GM12872 (cell line): ENCODE measurements around the gene HMGCLL1.

Experiments
- TF ChIP-seq, protein P1 (sequence below): IDR thresholded peaks from 3 replicates; pipeline ENCODE4 v1.5.1; 2011; ENCODE audit warnings: low read depth, mild to moderate bottlenecking, low read length, moderate library complexity; ENCODE audit not compliant: insufficient read depth

HMGCLL1 gene

DNA sequence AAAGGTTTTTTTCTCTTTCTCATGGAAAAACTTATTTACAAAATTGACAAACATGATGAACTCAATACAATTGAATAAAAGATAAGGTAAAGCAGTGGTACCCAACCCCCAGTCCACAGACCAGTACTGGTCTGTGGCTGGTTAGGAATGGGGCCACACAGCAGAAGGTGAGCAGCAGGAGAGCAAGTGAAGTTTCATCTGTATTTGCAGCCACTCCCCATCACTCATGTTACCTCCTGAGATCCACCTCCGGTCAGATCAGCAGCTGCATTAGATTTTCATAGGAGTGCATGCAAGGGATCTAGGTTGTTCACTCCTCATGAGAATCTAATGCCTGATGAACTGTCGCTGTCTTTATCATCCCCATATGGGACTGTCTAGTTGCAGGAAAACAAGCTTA lies 47.5 kb downstream of the HMGCLL1 start:
- TF ChIP-seq, protein P1, sequence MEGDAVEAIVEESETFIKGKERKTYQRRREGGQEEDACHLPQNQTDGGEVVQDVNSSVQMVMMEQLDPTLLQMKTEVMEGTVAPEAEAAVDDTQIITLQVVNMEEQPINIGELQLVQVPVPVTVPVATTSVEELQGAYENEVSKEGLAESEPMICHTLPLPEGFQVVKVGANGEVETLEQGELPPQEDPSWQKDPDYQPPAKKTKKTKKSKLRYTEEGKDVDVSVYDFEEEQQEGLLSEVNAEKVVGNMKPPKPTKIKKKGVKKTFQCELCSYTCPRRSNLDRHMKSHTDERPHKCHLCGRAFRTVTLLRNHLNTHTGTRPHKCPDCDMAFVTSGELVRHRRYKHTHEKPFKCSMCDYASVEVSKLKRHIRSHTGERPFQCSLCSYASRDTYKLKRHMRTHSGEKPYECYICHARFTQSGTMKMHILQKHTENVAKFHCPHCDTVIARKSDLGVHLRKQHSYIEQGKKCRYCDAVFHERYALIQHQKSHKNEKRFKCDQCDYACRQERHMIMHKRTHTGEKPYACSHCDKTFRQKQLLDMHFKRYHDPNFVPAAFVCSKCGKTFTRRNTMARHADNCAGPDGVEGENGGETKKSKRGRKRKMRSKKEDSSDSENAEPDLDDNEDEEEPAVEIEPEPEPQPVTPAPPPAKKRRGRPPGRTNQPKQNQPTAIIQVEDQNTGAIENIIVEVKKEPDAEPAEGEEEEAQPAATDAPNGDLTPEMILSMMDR: no peak

DNA sequence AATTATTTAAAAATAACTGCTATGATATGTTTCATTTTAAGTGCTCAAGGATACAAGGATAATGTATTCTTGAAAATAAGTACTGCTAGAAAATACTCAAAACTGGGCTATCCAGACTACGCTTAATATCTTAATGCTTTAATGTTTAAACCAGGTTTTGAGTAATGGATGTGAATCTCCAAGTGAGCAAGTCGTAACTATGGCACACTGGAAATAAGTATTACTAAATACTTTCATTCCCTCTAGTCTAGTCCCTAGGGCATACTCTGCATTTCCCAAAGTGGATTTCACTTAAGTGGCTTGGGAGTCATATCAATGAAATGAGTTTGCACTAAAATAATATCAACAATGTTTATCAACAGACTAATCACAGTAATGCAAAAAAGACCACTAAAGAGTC lies 48.1 kb downstream of the HMGCLL1 start:
- TF ChIP-seq, protein P1: no peak

DNA sequence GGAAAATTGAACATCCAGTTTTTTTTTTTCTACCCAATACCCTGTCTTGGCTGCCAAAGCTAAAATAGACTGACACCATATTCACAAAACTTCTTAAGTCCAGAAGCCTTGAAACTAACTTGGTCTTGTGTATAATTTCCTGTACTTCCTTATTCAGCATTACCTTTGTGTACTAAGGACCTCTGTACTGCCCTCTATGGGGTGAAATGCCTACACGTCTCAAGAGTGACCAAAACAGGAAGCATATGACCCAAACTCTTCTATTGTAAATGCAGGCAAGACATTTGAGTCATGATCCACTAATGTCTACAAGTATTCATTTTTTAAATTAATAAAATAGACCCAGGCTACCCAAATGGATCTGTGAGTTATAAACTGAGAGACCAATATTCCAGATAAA lies 50.4 kb downstream of the HMGCLL1 start:
- TF ChIP-seq, protein P1: peak; percentile 52

DNA sequence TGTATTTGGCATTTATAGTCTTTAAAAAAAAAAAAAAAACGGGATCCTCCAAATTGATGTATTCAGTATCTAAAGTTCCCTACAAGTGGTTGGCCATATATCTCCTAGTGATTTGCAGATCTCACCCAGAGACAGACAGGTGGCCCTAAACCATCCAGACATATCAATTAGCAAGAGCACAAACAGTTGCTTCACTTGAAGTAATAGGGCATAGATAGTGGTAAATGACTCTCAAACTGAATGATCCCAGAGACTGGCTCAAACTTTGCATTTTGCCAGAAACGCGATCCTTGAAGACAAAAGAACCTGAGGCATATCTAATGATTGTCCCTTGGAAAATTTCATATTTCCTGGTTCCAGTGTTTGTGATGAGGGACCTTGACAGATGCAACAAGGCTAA lies 54.6 kb downstream of the HMGCLL1 start:
- TF ChIP-seq, protein P1: no peak

DNA sequence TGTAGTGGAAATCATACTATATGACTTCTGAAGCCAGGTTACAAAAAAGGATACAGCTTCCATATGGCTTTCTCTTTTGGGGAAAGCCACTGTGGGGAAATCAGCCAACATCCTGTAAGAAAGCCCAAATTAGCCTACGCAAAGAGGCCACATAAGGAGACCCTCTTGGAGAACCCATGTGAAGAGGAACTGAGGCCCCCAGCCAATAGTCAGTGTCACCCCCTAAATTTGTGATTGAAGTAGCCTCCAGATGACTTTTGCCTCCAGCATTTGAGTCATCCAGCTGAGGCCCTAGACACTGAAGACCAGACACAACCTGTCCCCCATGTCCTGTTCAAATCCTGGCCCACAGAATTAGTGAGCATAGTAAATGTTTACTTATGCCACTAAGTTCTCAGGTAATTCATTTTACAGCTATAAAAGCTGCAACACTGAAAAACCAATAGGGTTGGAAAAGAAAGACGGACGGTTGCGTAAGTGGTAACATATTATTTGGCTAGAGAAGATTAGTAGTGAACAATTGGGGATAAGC lies 60.4 kb downstream of the HMGCLL1 start:
- TF ChIP-seq, protein P1: no peak

DNA sequence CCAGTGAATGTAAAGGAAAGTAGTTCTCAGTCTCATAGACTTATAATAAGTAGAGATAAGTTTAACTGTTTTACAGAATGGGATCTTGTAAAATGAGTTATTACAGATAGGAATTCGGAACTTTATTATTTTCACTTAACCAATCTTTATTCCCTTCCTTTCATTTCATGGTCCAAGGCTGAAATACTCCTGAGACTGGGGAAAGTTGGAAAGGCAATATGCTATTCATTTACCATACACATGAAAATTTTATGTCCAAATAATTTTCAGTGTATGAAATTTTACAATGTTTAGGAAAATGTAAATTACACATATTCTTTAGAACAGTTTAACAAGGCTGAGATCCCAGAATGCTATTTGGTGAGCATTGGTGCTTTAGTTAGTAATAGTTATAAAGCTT lies 62.3 kb downstream of the HMGCLL1 start:
- TF ChIP-seq, protein P1: no peak

DNA sequence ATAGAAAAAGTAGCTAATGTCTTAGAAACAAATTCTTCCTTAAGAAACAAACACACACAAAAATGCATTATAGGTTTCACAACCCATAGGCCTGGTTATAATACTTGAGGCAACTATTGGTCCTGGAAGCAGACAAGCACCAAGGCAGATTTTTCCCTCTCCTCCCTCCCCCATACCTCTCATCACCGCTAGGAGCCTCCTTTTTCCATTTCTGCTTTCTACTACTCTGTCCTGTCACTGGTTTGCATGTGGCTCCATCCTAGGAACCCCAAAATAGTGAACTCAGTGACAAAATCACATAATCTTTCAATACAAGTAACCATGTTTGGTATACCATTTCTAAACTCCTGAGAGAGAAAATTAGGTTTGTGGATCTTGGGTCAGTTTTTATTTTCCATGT lies 66.1 kb downstream of the HMGCLL1 start:
- TF ChIP-seq, protein P1: peak; percentile 42; the same call in 2 of the 3 replicates
